Keratinocyte (primary cell): ENCODE data around the gene SRRD. TPM values are rescaled to one million over a fixed set of nuclear protein-coding genes. Genes with fewer than 3 reads are reported as not detected.

ENCODE experiments used
- DNase-seq: peaks from one replicate; pipeline ENCODE4 v3.0.0-alpha.2; 2011; ENCODE audit warnings: low read depth, missing footprints, low spot score
- FAIRE-seq: peaks from 2 replicates; lab custom pipeline; 2011; peaks lifted over from hg19 to GRCh38; lab: Jason Lieb, UNC
- H2AFZ ChIP-seq: 2 replicates; pipeline ENCODE4 v1.6.0; 2012; ENCODE audit warnings: low read length, control low read depth, inconsistent platforms; ENCODE audit not compliant: control insufficient read depth
- H3K27ac ChIP-seq: 2 replicates; pipeline ENCODE4 v1.5.1; 2011; ENCODE audit warnings: low read length; ENCODE audit not compliant: control insufficient read depth, insufficient read depth
- H3K27me3 ChIP-seq: 3 replicates; pipeline ENCODE4 v1.6.0; 2011; ENCODE audit warnings: low read length; ENCODE audit not compliant: control insufficient read depth, insufficient read depth; ENCODE audit errors: extremely low read depth
- H3K36me3 ChIP-seq, 2 experiments: 2 replicates in 1 of 2; 3 replicates in 1 of 2; pipeline ENCODE4 v1.5.1; 2011; ENCODE audit warnings: low read length in 2 of 2, mild to moderate bottlenecking in 1 of 2; ENCODE audit not compliant: control insufficient read depth in 2 of 2, insufficient read depth in 2 of 2; ENCODE audit errors: extremely low read depth in 1 of 2
- H3K4me1 ChIP-seq: 3 replicates; pipeline ENCODE4 v1.5.1; 2011; ENCODE audit warnings: low read length; ENCODE audit not compliant: control insufficient read depth, insufficient read depth; ENCODE audit errors: extremely low read depth
- H3K4me2 ChIP-seq: 3 replicates; pipeline ENCODE4 v1.6.0; 2011; ENCODE audit warnings: low read depth, low read length; ENCODE audit not compliant: control insufficient read depth, insufficient read depth; ENCODE audit errors: extremely low read depth
- H3K4me3 ChIP-seq, 3 experiments: fragments of 200-600 bp in 1 of 3; sonication (generic) in 1 of 3; 2 replicates in 2 of 3; 3 replicates in 1 of 3; pipeline ENCODE4 v1.5.1; 2011 to 2016; ENCODE audit warnings: low read length in 3 of 3, mild to moderate bottlenecking in 3 of 3, control low read depth in 2 of 3, inconsistent platforms in 1 of 3, low read depth in 1 of 3, mixed read lengths in 1 of 3, mixed run types in 1 of 3, moderate library complexity in 1 of 3; ENCODE audit not compliant: control insufficient read depth in 2 of 3, insufficient read depth in 2 of 3; ENCODE audit errors: extremely low read depth in 1 of 3
- H3K79me2 ChIP-seq: 2 replicates; pipeline ENCODE4 v1.6.0; 2012; ENCODE audit warnings: low read length; ENCODE audit not compliant: control insufficient read depth, insufficient read depth
- H3K9ac ChIP-seq: 3 replicates; pipeline ENCODE4 v1.6.0; 2011; ENCODE audit warnings: low read length; ENCODE audit not compliant: control insufficient read depth, insufficient read depth; ENCODE audit errors: extremely low read depth
- H3K9me1 ChIP-seq: 3 replicates; pipeline ENCODE4 v1.6.0; 2011; ENCODE audit warnings: low read length; ENCODE audit not compliant: control insufficient read depth, insufficient read depth; ENCODE audit errors: extremely low read depth
- H3K9me3 ChIP-seq: 2 replicates; pipeline ENCODE4 v1.5.1; 2012; ENCODE audit warnings: low read depth, low read length; ENCODE audit not compliant: control insufficient read depth
- H4K20me1 ChIP-seq: 3 replicates; pipeline ENCODE4 v1.6.0; 2011; ENCODE audit warnings: low read length; ENCODE audit not compliant: control insufficient read depth, insufficient read depth; ENCODE audit errors: extremely low read depth
- EZH2 ChIP-seq: IDR thresholded peaks from one replicate; pipeline ENCODE4 v1.6.1; 2012; ENCODE audit warnings: inconsistent platforms, mild to moderate bottlenecking, low read length, moderate library complexity
- dilution Hi-C: fragments of 300-500 bp; cut with MboI; formaldehyde crosslinking; loops from one replicate; pipeline ENCODE4 v1.7.0; 2020; ENCODE audit warnings: low sequenced_read_pairs; ENCODE audit not compliant: extremely low pct_ligation_motif_present
- polyA plus RNA-seq, 5 experiments: library from polyadenylated mRNA; depleted of rRNA in 3 of 5; stranded (reverse) in 3 of 5; stranded (forward) in 1 of 5; unstranded in 1 of 5; fragments of >200 nt; gene quantifications; 1 replicate in 1 of 5; 2 replicates in 3 of 5; 3 replicates in 1 of 5; pipeline versions ENCODE4 v1.2.1 to v1.2.3, GENCODE V29; 2011 to 2012; ENCODE audit warnings: missing spikeins in 2 of 5, low read depth in 1 of 5, low replicate concordance in 1 of 5
- TF ChIP-seq, protein P1 (sequence below), 3 experiments: IDR thresholded peaks in 1 of 3; conservative IDR thresholded peaks in 1 of 3; optimal IDR thresholded peaks in 1 of 3; 2 replicates in 2 of 3; 3 replicates in 1 of 3; pipeline versions ENCODE3 to v1.5.1; 2011; ENCODE audit warnings: low read length in 3 of 3, mild to moderate bottlenecking in 3 of 3, moderate library complexity in 2 of 3, control low read depth in 1 of 3, inconsistent platforms in 1 of 3; ENCODE audit not compliant: insufficient read depth in 2 of 3; ENCODE audit errors: extremely low read depth in 1 of 3

Gene SRRD
- polyA plus RNA-seq, 1 donor (not counting 4 experiments of a cell fraction or from before 2014, with no cell fraction given), result 45.0 TPM

DNA sequence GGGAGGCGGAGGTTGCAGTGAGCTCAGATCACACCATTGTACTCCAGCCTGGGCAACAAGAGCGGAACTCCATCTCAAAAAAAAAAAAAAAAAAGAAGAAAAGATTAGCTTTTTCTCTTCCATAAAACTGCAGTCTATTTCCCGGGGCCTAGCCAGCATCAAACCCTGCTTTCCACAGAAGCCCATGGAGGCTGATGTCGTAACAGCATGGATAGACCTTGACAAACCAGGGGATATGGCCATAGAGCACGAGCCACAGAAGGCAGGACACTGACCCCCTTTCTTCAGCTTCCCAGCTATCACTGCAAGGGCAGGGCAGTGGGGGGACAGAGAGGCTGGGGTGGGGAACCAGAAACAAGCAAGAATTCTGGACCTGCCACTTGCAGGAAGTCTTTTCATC, 21.6 kb upstream of the SRRD start:
- Histone ChIP-seq H3K4me1 (peaks cover 44% of the 10 kb centered on the region), H3K9me1 (no peaks in the 10 kb centered on the region), H4K20me1 (no peaks in the 10 kb centered on the region), H3K4me2 (no peak overlapping the region), H3K9me3 (no peaks in the 10 kb centered on the region), H2AFZ (no peak overlapping the region), H3K79me2 (peaks cover 6% of the 10 kb centered on the region), H3K9ac (no peak overlapping the region), H3K27me3 (no peaks in the 10 kb centered on the region), H3K36me3 (peaks cover 14 to 64% of the 10 kb centered on the region in 2 experiments), H3K27ac (no peak overlapping the region), H3K4me3 (no peak overlapping the region)
- FAIRE-seq, result no peak
- no peak for DNase-seq
- dilution Hi-C loops, result no loop called here
- no peak for TF ChIP-seq EZH2
- TF ChIP-seq, protein P1, sequence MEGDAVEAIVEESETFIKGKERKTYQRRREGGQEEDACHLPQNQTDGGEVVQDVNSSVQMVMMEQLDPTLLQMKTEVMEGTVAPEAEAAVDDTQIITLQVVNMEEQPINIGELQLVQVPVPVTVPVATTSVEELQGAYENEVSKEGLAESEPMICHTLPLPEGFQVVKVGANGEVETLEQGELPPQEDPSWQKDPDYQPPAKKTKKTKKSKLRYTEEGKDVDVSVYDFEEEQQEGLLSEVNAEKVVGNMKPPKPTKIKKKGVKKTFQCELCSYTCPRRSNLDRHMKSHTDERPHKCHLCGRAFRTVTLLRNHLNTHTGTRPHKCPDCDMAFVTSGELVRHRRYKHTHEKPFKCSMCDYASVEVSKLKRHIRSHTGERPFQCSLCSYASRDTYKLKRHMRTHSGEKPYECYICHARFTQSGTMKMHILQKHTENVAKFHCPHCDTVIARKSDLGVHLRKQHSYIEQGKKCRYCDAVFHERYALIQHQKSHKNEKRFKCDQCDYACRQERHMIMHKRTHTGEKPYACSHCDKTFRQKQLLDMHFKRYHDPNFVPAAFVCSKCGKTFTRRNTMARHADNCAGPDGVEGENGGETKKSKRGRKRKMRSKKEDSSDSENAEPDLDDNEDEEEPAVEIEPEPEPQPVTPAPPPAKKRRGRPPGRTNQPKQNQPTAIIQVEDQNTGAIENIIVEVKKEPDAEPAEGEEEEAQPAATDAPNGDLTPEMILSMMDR (optimal IDR thresholded peaks at IDR 0.05 in 1 of 3, IDR thresholded peaks at IDR 0.05 in 1 of 3, conservative IDR thresholded peaks at IDR 0.05 in 1 of 3; ENCODE audit: extremely low read depth in 1 of 3, insufficient read depth in 2 of 3, low read length in 3 of 3), result no peak

DNA sequence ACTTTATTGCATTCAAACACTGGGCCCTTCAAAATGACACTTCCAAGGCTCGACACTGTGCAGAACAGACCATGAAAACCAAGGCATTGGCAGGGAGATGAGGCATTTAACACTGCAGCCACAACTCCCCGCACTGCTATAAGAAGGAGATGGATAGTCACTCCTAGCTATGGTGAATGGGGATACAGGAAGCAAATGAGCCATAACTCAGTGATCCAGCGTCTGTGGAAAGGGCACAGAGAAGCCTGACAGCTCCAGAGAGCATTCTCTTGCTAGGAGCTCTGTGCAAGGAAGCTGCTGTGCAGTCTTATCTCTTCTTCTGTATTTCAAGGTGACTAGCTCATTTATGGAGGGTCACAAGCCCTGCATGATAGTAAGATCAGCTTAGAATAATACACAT, 21.0 kb upstream of the SRRD start:
- Histone ChIP-seq H4K20me1 (no peaks in the 10 kb centered on the region), H3K36me3 (peaks cover 11 to 69% of the 10 kb centered on the region in 2 experiments), H3K4me2 (no peak overlapping the region), H3K4me3 (no peak overlapping the region), H3K27me3 (no peaks in the 10 kb centered on the region), H3K27ac (peak overlapping the region; percentile 53), H3K9me1 (no peaks in the 10 kb centered on the region), H3K4me1 (peaks cover 44% of the 10 kb centered on the region), H3K9me3 (no peaks in the 10 kb centered on the region), H2AFZ (no peak overlapping the region), H3K9ac (no peak overlapping the region), H3K79me2 (peaks cover 6% of the 10 kb centered on the region)
- TF ChIP-seq EZH2, result no peak
- TF ChIP-seq, protein P1 (optimal IDR thresholded peaks at IDR 0.05 in 1 of 3, IDR thresholded peaks at IDR 0.05 in 1 of 3, conservative IDR thresholded peaks at IDR 0.05 in 1 of 3; ENCODE audit: extremely low read depth in 1 of 3, insufficient read depth in 2 of 3, low read length in 3 of 3), result no peak
- no peak for FAIRE-seq
- no peak for DNase-seq
- dilution Hi-C loops, result no loop called here
